GM21723 (cell line): ENCODE data around the gene SLITRK6.
"Not testable (repeated sequence)": the region's sequence is repeated elsewhere in the genome, so short reads cannot be mapped to it uniquely, and the experiment has no call there.

Experiments
- ATAC-seq: cut with Tn5 transposase; IDR thresholded peaks from one replicate; pipeline ENCODE4 v1.9.1; 2021; ENCODE audit warnings: mild to moderate bottlenecking, moderate library complexity; ENCODE audit not compliant: unreplicated experiment

SLITRK6 gene, protein sequence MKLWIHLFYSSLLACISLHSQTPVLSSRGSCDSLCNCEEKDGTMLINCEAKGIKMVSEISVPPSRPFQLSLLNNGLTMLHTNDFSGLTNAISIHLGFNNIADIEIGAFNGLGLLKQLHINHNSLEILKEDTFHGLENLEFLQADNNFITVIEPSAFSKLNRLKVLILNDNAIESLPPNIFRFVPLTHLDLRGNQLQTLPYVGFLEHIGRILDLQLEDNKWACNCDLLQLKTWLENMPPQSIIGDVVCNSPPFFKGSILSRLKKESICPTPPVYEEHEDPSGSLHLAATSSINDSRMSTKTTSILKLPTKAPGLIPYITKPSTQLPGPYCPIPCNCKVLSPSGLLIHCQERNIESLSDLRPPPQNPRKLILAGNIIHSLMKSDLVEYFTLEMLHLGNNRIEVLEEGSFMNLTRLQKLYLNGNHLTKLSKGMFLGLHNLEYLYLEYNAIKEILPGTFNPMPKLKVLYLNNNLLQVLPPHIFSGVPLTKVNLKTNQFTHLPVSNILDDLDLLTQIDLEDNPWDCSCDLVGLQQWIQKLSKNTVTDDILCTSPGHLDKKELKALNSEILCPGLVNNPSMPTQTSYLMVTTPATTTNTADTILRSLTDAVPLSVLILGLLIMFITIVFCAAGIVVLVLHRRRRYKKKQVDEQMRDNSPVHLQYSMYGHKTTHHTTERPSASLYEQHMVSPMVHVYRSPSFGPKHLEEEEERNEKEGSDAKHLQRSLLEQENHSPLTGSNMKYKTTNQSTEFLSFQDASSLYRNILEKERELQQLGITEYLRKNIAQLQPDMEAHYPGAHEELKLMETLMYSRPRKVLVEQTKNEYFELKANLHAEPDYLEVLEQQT

GRCh38 chr13:85799097-85799582, at the start of gene SLITRK6:
TSS of gene SLITRK6 (minus strand) at chr13:85799419. CDS start at chr13:85796508, 2,911 bp downstream.
- no peak for ATAC-seq

GRCh38 chr13:85847012-85847411, 47.8 kb upstream of the SLITRK6 start:
- ATAC-seq = no peak

DNA sequence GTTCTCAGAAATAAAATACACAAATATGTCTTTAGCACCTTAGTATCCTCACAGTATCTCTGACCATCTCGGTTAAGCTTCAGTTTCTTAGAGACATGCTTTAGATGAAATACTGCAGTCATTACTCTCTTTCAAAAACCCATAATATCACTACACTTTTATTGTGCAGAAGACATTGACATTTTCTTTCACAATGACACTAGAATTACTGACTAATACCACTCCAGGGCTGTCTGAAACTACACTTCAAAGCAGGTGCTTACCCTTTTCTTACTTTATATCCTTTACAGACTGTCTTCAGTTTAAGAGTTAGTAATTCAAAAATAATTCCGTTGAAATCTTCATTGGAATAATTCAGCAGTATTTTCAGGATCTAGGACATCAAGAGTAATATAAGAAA, 42.2 kb upstream of the SLITRK6 start:
- no peak for ATAC-seq

GRCh38 chr13:85833921-85834320, 34.7 kb upstream of the SLITRK6 start:
- ATAC-seq = no peak

DNA sequence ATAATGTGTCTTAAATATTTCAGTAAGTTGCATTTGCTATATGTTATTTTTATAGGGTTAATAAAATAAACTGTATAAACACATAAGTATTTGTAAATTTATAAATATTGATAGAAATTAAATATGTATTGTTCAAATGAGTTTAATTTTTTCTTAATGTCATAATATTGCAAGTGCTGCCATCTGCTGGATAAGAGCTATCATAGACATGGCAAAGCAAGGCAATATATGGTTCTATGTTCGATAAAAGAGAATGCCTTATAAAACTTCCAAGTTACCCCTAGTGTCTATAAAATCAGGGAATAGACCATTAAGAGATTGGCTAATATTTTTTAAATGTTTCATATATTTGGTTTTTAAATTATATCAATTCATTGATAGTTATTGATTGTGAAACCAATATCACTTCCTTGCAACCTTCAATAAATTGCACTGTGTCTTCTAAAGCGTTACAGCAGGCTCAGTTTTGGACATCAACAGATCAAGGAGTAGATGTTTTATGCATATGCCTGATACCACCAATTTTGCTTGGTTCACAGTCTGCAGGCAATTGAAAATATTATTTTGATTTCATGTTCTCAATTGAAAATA, 29.0 kb upstream of the SLITRK6 start:
- ATAC-seq = no peak

DNA sequence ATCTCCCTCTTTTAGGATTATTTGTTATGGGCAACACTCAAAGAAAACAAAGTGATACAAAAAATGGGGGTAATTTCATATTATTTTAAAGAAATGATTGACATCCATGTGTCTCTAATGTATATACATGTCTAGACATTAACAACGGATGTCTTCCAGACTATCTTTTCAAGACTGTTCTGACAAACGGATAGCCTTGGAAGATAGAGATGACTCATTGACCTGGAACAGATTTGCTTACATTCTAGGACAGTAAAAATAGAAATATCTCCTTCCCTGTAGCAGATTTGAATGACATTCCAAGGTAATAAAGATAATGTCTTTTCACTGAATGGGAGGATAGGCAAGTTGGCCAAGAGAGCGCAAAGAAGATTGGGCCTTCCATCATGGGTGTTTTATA, 26.2 kb upstream of the SLITRK6 start:
- no peak for ATAC-seq

- no peak for ATAC-seq
Measured at GRCh38 chr13:85823832-85824231, 24.6 kb upstream of the SLITRK6 start.

DNA sequence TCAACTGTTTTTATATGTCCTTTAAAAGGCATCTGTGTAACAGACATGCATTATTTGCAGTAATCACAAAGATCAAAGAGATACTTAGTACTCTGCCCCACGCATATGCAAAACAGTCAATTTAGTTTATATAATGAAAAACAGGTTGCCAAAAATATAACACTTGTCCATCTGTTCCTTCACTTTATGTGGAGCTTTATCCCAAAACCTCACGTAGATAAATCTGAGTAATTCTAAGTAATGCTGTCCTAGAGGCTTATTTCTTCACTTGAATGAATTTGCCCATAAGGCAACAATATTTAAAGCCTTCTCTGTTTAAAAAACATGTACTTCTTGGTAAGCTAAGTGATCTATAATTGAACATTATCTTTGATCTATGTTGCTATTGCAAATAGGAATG, 20.3 kb upstream of the SLITRK6 start:
- ATAC-seq = no peak

DNA sequence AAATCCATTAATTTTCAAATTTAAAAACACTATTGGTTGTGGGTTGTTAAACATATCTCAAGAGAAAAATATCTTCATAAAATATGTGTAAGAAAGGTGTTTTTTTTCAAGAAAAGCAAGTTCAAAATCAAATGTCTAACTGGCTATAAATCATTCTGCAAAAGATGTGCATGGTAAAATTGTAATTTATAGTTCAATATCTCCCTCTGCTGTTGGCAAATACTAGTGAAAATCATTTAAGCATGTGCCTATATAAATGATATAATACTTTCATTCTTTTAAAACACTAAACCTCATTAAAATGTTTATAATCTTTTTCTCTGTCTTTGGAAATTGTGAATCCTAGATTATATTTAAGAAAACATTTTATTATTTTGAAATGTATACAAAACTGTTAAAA, 17.2 kb upstream of the SLITRK6 start:
- ATAC-seq = no peak

DNA sequence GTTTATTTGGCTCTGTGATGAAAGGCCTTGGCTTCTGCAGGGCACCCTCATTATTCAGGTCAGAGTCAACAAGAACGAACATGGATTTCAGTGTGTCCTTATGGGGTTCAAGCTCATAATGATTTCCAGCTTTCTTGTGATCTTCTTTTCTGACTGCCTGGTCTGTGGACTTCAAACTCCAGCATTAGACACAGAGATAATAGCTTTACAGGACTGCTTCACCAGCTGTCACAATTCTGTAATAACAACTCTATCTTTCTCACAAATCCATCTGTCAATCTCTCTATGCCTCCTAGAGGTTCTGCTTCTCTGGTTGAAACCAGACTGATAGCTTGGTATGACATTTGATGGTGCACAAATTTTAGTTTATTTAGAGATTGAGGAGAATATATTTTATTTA, 13.1 kb upstream of the SLITRK6 start:
- no peak for ATAC-seq

- no peak for ATAC-seq
Measured at GRCh38 chr13:85808811-85809210, 9.6 kb upstream of the SLITRK6 start.

GRCh38 chr13:85806553-85807175, 7.4 kb upstream of the SLITRK6 start:
- ATAC-seq = peak; percentile 85

DNA sequence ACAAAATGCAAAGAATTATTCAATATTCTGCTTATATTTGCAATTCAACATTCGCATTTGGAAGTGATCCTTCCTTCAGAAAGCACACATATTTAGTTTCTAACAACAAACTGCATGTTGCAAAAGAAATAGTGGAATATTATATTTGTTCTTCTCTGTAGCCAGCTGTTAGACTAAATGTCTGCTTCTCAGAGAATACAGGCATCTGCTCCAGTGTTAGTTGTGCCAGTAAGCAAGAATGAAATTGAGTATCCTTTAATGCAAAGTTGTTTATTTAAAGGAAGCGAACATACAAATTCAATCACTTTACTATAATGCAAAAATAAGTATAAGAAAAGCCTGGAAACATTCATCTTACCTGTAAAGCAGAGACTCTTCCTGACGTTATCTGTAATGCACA, 663 bp downstream of the SLITRK6 start:
- no peak for ATAC-seq

GRCh38 chr13:85797311-85797710, 1.9 kb downstream of the SLITRK6 start:
- ATAC-seq = no peak

DNA sequence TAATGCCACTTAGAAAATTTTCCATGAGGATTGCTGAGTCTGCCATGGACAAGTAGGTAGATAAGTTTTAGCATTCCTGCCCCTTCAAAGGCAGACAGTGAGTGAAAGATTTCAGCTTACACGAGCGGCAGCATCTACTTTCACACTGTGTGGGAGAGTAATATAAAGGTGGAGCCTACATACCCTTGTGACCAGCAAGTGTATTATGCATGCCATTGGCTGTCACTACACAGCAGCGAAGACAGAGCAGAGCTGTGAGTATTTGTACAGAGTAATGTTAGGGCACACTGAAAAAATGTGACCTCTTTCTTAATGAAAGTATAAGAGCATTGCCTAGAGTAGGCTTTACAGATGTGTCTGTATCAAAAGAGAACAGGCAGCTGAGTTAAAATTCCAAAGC, 14.0 kb downstream of the SLITRK6 start:
- no peak for ATAC-seq

GRCh38 chr13:85772367-85772766, 26.9 kb downstream of the SLITRK6 start:
- ATAC-seq = no peak

- no peak for ATAC-seq
Measured at GRCh38 chr13:85771856-85772255, 27.4 kb downstream of the SLITRK6 start.

- ATAC-seq = no peak
Measured at GRCh38 chr13:85768946-85769345, 30.3 kb downstream of the SLITRK6 start.

GRCh38 chr13:85755123-85755522, 44.1 kb downstream of the SLITRK6 start:
- no peak for ATAC-seq

- not testable (repeated sequence) for ATAC-seq
Measured at GRCh38 chr13:85743201-85743770, 55.9 kb downstream of the SLITRK6 start.
